SK-N-SH (cell line): ENCODE data around the gene GMCL1. TPM values are rescaled to one million over a fixed set of nuclear protein-coding genes. Genes with fewer than 3 reads are reported as not detected.
"Not testable (repeated sequence)": the region's sequence is repeated elsewhere in the genome, so short reads cannot be mapped to it uniquely, and the experiment has no call there.

ENCODE experiments used
- CTCF ChIA-PET: fragments of 300-600, 350-600 bp; formaldehyde crosslinking; extraction: SDS; loops from one replicate; lab custom pipeline; 2021; lab: Yijun Ruan, JAX
- POLR2A ChIA-PET: fragments of 350-600 bp; sonication (Branson Sonifier 250); formaldehyde crosslinking; extraction: SDS; loops from one replicate; lab custom pipeline; 2020; ENCODE audit warnings: antibody characterized with exemption, inconsistent platforms; lab: Yijun Ruan, JAX
- DNase-seq: peaks from one replicate; pipeline ENCODE4 v3.0.0; 2012
- H2AFZ ChIP-seq: fragments of 200-600 bp; sonication (generic); 2 replicates; pipeline ENCODE4 v1.8.1; 2016; ENCODE audit warnings: antibody characterized with exemption, mild to moderate bottlenecking, low read depth
- H3F3A ChIP-seq: fragments of 200-600 bp; sonication (generic); replicated peaks from 2 replicates; pipeline ENCODE3; 2016; ENCODE audit warnings: antibody characterized with exemption, mild to moderate bottlenecking; ENCODE audit not compliant: insufficient read depth
- H3K27ac ChIP-seq, 2 experiments: fragments of 200-500 bp in 1 of 2; fragments of 200-600 bp in 1 of 2; sonication (Bioruptor generic) in 1 of 2; sonication (generic), shearing (Covaris generic) in 1 of 2; 2 replicates each; pipeline versions ENCODE4 v1.5.1 to v1.6.1; 2014 to 2016; ENCODE audit warnings: low read depth in 2 of 2, inconsistent platforms in 1 of 2, low read length in 1 of 2, mild to moderate bottlenecking in 1 of 2, mixed read lengths in 1 of 2
- H3K27me3 ChIP-seq: fragments of 200-600 bp; sonication (generic), shearing (Covaris generic); 2 replicates; pipeline ENCODE4 v1.6.1; 2016; ENCODE audit warnings: mixed run types; ENCODE audit not compliant: insufficient read depth
- H3K36me3 ChIP-seq, 2 experiments: fragments of 200-500 bp in 1 of 2; fragments of 200-600 bp in 1 of 2; sonication (Bioruptor generic) in 1 of 2; sonication (generic) in 1 of 2; replicated peaks in 1 of 2; 2 replicates each; pipeline versions ENCODE3 to v1.5.1; 2014 to 2016; ENCODE audit warnings: low read length in 1 of 2, mild to moderate bottlenecking in 1 of 2; ENCODE audit not compliant: insufficient read depth in 2 of 2, control insufficient read depth in 1 of 2
- H3K4me1 ChIP-seq, 2 experiments: fragments of 200-500 bp in 1 of 2; fragments of 200-600 bp in 1 of 2; sonication (Bioruptor generic) in 1 of 2; sonication (generic), shearing (Covaris generic) in 1 of 2; 2 replicates each; pipeline versions ENCODE4 v1.5.1 to v1.6.1; 2014 to 2016; ENCODE audit warnings: low read depth in 1 of 2, low read length in 1 of 2, mixed run types in 1 of 2; ENCODE audit not compliant: insufficient read depth in 2 of 2, control insufficient read depth in 1 of 2
- H3K4me2 ChIP-seq: fragments of 200-600 bp; sonication (generic), shearing (Covaris generic); 2 replicates; pipeline ENCODE4 v1.6.1; 2017; ENCODE audit warnings: mixed run types
- H3K4me3 ChIP-seq, 2 experiments: fragments of 200-500 bp in 1 of 2; fragments of 200-600 bp in 1 of 2; sonication (Bioruptor generic) in 1 of 2; sonication (generic), shearing (Covaris generic) in 1 of 2; 2 replicates each; pipeline versions ENCODE4 v1.5.1 to v1.8.1; 2014 to 2016; ENCODE audit warnings: low read depth in 2 of 2, inconsistent platforms in 1 of 2, low read length in 1 of 2, mild to moderate bottlenecking in 1 of 2, mixed read lengths in 1 of 2, moderate library complexity in 1 of 2
- H3K79me2 ChIP-seq: fragments of 200-600 bp; sonication (generic); 2 replicates; pipeline ENCODE4 v1.8.1; 2017; ENCODE audit warnings: mild to moderate bottlenecking; ENCODE audit not compliant: insufficient read depth
- H3K9ac ChIP-seq: fragments of 200-600 bp; sonication (generic); 2 replicates; pipeline ENCODE4 v1.6.1; 2017; ENCODE audit warnings: mixed run types
- H3K9me2 ChIP-seq: fragments of 200-600 bp; sonication (generic); 2 replicates; pipeline ENCODE4 v1.6.1; 2017; ENCODE audit warnings: mixed run types
- H3K9me3 ChIP-seq: fragments of 200-600 bp; sonication (generic); 2 replicates; pipeline ENCODE4 v1.6.1; 2017; ENCODE audit warnings: mixed run types, mild to moderate bottlenecking, moderate library complexity
- H4K20me1 ChIP-seq: fragments of 200-600 bp; sonication (generic); 2 replicates; pipeline ENCODE4 v1.6.1; 2017; ENCODE audit warnings: mild to moderate bottlenecking, mixed run types; ENCODE audit not compliant: insufficient read depth
- ELF1 ChIP-seq: IDR thresholded peaks from 2 replicates; pipeline ENCODE4 v1.4.0; 2012
- EP300 ChIP-seq, 2 experiments: IDR thresholded peaks; 2 replicates each; pipeline versions ENCODE4 v1.4.0 to v1.6.1; 2012; ENCODE audit warnings: borderline replicate concordance in 1 of 2, low read depth in 1 of 2, low read length in 1 of 2
- FOSL2 ChIP-seq: IDR thresholded peaks from 2 replicates; pipeline ENCODE4 v1.4.0; 2012; ENCODE audit warnings: low read depth, mild to moderate bottlenecking, moderate library complexity, borderline replicate concordance
- FOXJ3 ChIP-seq: sonication (generic); formaldehyde crosslinking; IDR thresholded peaks from 2 replicates; pipeline ENCODE4 v1.5.1; 2020; ENCODE audit warnings: mild to moderate bottlenecking, missing genetic modification reagents
- FOXM1 ChIP-seq: IDR thresholded peaks from 2 replicates; pipeline ENCODE4 v1.4.0; 2012; ENCODE audit warnings: low read depth, mild to moderate bottlenecking
- GABPA ChIP-seq: IDR thresholded peaks from 2 replicates; pipeline ENCODE4 v1.4.0; 2012; ENCODE audit warnings: low read depth, mild to moderate bottlenecking
- GATA2 ChIP-seq: sonication (generic); formaldehyde crosslinking; IDR thresholded peaks from 2 replicates; pipeline ENCODE4 v1.5.0; 2020; ENCODE audit warnings: mild to moderate bottlenecking, missing genetic modification reagents
- MEF2A ChIP-seq: IDR thresholded peaks from 2 replicates; pipeline ENCODE4 v1.4.0; 2012; ENCODE audit warnings: low read depth, borderline replicate concordance
- MXI1 ChIP-seq: IDR thresholded peaks from 2 replicates; pipeline ENCODE4 v1.6.1; 2012; ENCODE audit warnings: mild to moderate bottlenecking, low read depth, low read length, improper control_type of control experiment
- POLR2AphosphoS5 ChIP-seq: IDR thresholded peaks from 2 replicates; pipeline ENCODE4 v1.6.1; 2012; ENCODE audit warnings: low read depth, low read length
- RAD21 ChIP-seq: IDR thresholded peaks from 2 replicates; pipeline ENCODE4 v1.6.1; 2012; ENCODE audit warnings: mild to moderate bottlenecking, low read length
- RFX5 ChIP-seq: IDR thresholded peaks from 2 replicates; pipeline ENCODE4 v1.6.1; 2012; ENCODE audit warnings: mild to moderate bottlenecking, improper control_type of control experiment, low read length
- RXRA ChIP-seq: IDR thresholded peaks from 2 replicates; pipeline ENCODE4 v1.4.0; 2012; ENCODE audit warnings: low read depth, mild to moderate bottlenecking, borderline replicate concordance
- SMC3 ChIP-seq: IDR thresholded peaks from 2 replicates; pipeline ENCODE4 v1.6.1; 2012; ENCODE audit warnings: low read depth, low read length, improper control_type of control experiment
- WGBS: methylation state at CpG from one replicate; pipeline ENCODE4 v1.1.6; 2017; ENCODE audit warnings: low lambda C conversion rate; 5-methylcytosine and 5-hydroxymethylcytosine counted together
- polyA plus RNA-seq, 3 experiments: library from polyadenylated mRNA; depleted of rRNA; stranded (reverse); fragments of >200 nt; gene quantifications; 2 replicates each; pipeline ENCODE4 v1.2.3, GENCODE V29; 2012
- TF ChIP-seq, protein P1 (sequence below): IDR thresholded peaks from 2 replicates; pipeline ENCODE4 v1.6.1; 2012; ENCODE audit warnings: mild to moderate bottlenecking, low read depth, low read length, moderate library complexity
- TF ChIP-seq, protein P2 (sequence below): fragments of 200-600 bp; sonication (generic); IDR thresholded peaks from 2 replicates; pipeline ENCODE4 v1.6.1; 2017; ENCODE audit warnings: antibody characterized with exemption, mild to moderate bottlenecking, moderate library complexity
- TF ChIP-seq, protein P3 (sequence below): IDR thresholded peaks from 2 replicates; pipeline ENCODE4 v1.4.0; 2012; ENCODE audit warnings: low read depth, borderline replicate concordance
- TF ChIP-seq, protein P4 (sequence below): fragments of 150-350 bp; IDR thresholded peaks from 2 replicates; pipeline ENCODE4 v1.6.1; 2017; ENCODE audit warnings: antibody characterized with exemption, low read length, low read depth, borderline replicate concordance

GMCL1 gene
- polyA plus RNA-seq, 1 of the 3 experiments (the other 2 are of a cell fraction), result 6.2 TPM

DNA sequence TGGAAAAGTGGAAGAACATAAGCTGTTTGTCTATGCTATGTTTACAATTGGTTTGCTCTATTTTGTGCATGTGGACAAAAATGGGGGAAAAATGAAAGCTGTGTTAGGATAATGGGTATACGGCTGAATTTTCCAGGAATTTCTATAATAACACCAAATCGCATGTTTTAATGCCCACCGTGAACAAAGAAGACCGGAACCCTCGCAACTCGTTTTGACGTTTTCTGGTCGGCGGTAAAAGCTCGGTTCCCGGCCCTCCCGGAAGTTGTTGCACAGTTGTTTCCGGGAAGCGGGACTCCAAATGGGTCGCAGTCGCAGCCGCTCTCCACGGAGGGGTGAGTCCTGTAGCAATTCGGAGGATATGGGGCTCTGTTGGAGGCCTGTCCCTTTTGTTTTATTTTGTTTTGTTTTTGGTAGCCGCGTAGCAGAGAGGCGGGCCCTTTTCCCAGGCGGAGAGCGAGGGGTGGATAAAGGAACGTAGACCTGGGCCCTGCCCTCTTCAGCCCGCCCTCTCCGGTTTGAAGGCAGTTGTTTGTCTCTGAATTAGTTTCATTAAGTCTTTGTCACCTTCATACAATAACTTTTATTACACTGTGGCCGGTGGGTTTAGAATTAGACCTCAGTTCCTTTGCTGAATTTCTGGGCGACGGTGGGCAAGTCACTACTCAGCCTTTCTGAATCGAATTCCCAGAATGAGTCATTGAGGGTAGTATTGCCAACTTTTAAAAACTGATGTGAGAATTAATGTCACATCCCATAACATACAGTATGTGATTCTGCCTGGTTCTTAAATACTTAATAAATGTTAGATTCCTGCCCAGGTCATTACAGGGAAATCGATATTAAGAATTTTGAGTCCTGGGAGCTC is 64.5 kb downstream of the GMCL1 start, which contains the start of gene SNRNP27 (continued):
- TF ChIP-seq, protein P1, sequence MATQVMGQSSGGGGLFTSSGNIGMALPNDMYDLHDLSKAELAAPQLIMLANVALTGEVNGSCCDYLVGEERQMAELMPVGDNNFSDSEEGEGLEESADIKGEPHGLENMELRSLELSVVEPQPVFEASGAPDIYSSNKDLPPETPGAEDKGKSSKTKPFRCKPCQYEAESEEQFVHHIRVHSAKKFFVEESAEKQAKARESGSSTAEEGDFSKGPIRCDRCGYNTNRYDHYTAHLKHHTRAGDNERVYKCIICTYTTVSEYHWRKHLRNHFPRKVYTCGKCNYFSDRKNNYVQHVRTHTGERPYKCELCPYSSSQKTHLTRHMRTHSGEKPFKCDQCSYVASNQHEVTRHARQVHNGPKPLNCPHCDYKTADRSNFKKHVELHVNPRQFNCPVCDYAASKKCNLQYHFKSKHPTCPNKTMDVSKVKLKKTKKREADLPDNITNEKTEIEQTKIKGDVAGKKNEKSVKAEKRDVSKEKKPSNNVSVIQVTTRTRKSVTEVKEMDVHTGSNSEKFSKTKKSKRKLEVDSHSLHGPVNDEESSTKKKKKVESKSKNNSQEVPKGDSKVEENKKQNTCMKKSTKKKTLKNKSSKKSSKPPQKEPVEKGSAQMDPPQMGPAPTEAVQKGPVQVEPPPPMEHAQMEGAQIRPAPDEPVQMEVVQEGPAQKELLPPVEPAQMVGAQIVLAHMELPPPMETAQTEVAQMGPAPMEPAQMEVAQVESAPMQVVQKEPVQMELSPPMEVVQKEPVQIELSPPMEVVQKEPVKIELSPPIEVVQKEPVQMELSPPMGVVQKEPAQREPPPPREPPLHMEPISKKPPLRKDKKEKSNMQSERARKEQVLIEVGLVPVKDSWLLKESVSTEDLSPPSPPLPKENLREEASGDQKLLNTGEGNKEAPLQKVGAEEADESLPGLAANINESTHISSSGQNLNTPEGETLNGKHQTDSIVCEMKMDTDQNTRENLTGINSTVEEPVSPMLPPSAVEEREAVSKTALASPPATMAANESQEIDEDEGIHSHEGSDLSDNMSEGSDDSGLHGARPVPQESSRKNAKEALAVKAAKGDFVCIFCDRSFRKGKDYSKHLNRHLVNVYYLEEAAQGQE, result peak; percentile 81; the same call in 1 of the 2 replicates
- TF ChIP-seq ELF1, result peak; percentile 76
- peak; percentile 98 for TF ChIP-seq GABPA
- TF ChIP-seq, protein P2, sequence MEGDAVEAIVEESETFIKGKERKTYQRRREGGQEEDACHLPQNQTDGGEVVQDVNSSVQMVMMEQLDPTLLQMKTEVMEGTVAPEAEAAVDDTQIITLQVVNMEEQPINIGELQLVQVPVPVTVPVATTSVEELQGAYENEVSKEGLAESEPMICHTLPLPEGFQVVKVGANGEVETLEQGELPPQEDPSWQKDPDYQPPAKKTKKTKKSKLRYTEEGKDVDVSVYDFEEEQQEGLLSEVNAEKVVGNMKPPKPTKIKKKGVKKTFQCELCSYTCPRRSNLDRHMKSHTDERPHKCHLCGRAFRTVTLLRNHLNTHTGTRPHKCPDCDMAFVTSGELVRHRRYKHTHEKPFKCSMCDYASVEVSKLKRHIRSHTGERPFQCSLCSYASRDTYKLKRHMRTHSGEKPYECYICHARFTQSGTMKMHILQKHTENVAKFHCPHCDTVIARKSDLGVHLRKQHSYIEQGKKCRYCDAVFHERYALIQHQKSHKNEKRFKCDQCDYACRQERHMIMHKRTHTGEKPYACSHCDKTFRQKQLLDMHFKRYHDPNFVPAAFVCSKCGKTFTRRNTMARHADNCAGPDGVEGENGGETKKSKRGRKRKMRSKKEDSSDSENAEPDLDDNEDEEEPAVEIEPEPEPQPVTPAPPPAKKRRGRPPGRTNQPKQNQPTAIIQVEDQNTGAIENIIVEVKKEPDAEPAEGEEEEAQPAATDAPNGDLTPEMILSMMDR, result no peak
- TF ChIP-seq RAD21, result no peak
- TF ChIP-seq, protein P3, sequence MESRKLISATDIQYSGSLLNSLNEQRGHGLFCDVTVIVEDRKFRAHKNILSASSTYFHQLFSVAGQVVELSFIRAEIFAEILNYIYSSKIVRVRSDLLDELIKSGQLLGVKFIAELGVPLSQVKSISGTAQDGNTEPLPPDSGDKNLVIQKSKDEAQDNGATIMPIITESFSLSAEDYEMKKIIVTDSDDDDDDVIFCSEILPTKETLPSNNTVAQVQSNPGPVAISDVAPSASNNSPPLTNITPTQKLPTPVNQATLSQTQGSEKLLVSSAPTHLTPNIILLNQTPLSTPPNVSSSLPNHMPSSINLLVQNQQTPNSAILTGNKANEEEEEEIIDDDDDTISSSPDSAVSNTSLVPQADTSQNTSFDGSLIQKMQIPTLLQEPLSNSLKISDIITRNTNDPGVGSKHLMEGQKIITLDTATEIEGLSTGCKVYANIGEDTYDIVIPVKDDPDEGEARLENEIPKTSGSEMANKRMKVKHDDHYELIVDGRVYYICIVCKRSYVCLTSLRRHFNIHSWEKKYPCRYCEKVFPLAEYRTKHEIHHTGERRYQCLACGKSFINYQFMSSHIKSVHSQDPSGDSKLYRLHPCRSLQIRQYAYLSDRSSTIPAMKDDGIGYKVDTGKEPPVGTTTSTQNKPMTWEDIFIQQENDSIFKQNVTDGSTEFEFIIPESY, result no peak
- TF ChIP-seq RFX5, result 0 out of 2 replicates have a peak, but pooled peaks have one; percentile 20
- no peak for TF ChIP-seq RXRA
- TF ChIP-seq GATA2 (CRISPR knock-in tag), result no peak
- peak; percentile 80 for TF ChIP-seq POLR2AphosphoS5
- TF ChIP-seq, protein P4, sequence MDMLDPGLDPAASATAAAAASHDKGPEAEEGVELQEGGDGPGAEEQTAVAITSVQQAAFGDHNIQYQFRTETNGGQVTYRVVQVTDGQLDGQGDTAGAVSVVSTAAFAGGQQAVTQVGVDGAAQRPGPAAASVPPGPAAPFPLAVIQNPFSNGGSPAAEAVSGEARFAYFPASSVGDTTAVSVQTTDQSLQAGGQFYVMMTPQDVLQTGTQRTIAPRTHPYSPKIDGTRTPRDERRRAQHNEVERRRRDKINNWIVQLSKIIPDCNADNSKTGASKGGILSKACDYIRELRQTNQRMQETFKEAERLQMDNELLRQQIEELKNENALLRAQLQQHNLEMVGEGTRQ, result no peak
- TF ChIP-seq FOSL2, result peak; percentile 43; the same call in 1 of the 2 replicates
- no peak for TF ChIP-seq MEF2A
- TF ChIP-seq EP300 (IDR thresholded peaks at IDR 0.05; ENCODE audit: borderline replicate concordance in 1 of 2, low read depth in 1 of 2, low read length in 1 of 2), result 0 out of 4 replicates have a peak, but pooled peaks of 1 of the 2 experiments have one; percentile 9
- no peak for TF ChIP-seq SMC3
- TF ChIP-seq FOXM1, result no peak
- peak; percentile 67; the same call in 1 of the 2 replicates for TF ChIP-seq MXI1
- TF ChIP-seq FOXJ3 (CRISPR knock-in tag), result no peak

DNA sequence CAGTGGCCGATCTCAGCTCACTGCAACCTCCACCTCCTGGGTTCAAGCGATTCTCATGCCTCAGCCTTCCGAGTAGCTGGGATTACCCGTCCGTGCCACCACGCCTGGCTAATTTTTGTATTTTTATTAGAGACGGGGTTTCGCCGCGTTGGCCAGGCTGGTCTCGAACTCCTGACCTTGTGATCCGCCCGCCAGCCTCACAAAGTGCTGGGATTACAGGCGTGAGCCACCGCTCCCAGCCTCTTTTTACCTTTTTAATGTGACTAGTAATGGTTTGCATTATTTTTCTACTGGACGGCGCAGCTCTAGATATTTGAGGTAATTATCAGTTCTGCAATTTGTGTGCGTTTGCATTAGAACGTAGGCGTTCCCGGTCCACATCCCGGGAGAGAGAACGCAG is 65.3 kb downstream of the GMCL1 start:
- WGBS, result 14% methylated on average over 23 of the region's 23 CpGs
- not testable (repeated sequence) for H3K27me3 ChIP-seq, DNase-seq, H3F3A ChIP-seq, H3K9me3 ChIP-seq, H3K9me2 ChIP-seq, H3K4me1 ChIP-seq, H4K20me1 ChIP-seq
- Histone ChIP-seq H2AFZ (0 out of 2 replicates have a peak overlapping the region, but pooled peaks have one; percentile 100), H3K27ac (peak overlapping the region in 1 of 2 experiments; percentile 86; a peak in 2 of 4 replicates), H3K4me3 (peak overlapping the region; percentile 81 to 97), H3K9ac (peak overlapping the region; percentile 93), H3K36me3 (peaks cover 27 to 38% of the 10 kb centered on the region in 2 experiments), H3K4me2 (peak overlapping the region; percentile 99), H3K79me2 (peaks cover 54% of the 10 kb centered on the region)
- POLR2A ChIA-PET, result interaction anchor here (1.0 to 1.8 kb wide), 2 partner anchors 20 to 66 kb away, joined by 4 to 14 read pairs; partner anchors contain the start of gene MXD1
- CTCF ChIA-PET, result interaction anchor here (0.8 to 1.9 kb wide), 5 partner anchors 16 to 170 kb away, joined by 3 to 7 read pairs (median 4); partner anchors contain the start of gene MXD1
